K562 (cell line): Measurements from ENCODE around the gene TXLNA. TPM values are rescaled to one million over a fixed set of nuclear protein-coding genes. Genes with fewer than 3 reads are reported as not detected.

Experiments used
- AFF1 ChIP-seq, 2 experiments: fragments of 450-650 bp; IDR thresholded peaks; 2 replicates each; pipeline ENCODE4 v1.6.1; 2018; ENCODE audit warnings: mild to moderate bottlenecking in 2 of 2, low read depth in 1 of 2; ENCODE audit not compliant: partially characterized antibody in 2 of 2
- CXXC5 ChIP-seq: fragments of 250-450 bp; sonication (Bioruptor Pico); IDR thresholded peaks from 2 replicates; pipeline ENCODE4 v1.8.0; 2022; ENCODE audit warnings: inconsistent platforms, mild to moderate bottlenecking, moderate library complexity
- FOSL1 ChIP-seq: fragments of 200-800 bp; sonication (Bioruptor generic); conservative IDR thresholded peaks from 2 replicates; pipeline ENCODE4 v1.6.1; 2016; ENCODE audit warnings: missing genetic modification characterization, missing compliant biosample characterization
- HDAC1 ChIP-seq, 2 experiments: fragments of 450-650 bp; IDR thresholded peaks; 2 replicates each; pipeline ENCODE4 v1.6.1; 2016 to 2017; ENCODE audit warnings: inconsistent platforms in 1 of 2, mild to moderate bottlenecking in 1 of 2, moderate library complexity in 1 of 2
- KDM5B ChIP-seq: fragments of 200-600 bp; sonication (generic); IDR thresholded peaks from 2 replicates; pipeline ENCODE4 v1.6.1; 2012; ENCODE audit warnings: low read depth, mild to moderate bottlenecking, moderate library complexity, low read length, control low read depth, inconsistent platforms; ENCODE audit not compliant: insufficient replicate concordance
- MAFF ChIP-seq: IDR thresholded peaks from 2 replicates; pipeline ENCODE4 v1.6.1; 2012; ENCODE audit warnings: low read length, improper control_type of control experiment
- NCOA2 ChIP-seq, 2 experiments: fragments of 450-650 bp; IDR thresholded peaks; 2 replicates each; pipeline ENCODE4 v1.6.1; 2018; ENCODE audit warnings: mild to moderate bottlenecking in 2 of 2, moderate library complexity in 1 of 2; ENCODE audit not compliant: partially characterized antibody in 2 of 2
- NFATC3 ChIP-seq: fragments of 450-650 bp; IDR thresholded peaks from 2 replicates; pipeline ENCODE4 v1.6.1; 2017; ENCODE audit warnings: mild to moderate bottlenecking
- NRF1 ChIP-seq, 2 experiments: fragments of 450-650 bp; IDR thresholded peaks in 1 of 2; conservative IDR thresholded peaks in 1 of 2; 2 replicates each; pipeline ENCODE4 v1.6.1; 2014; ENCODE audit warnings: mild to moderate bottlenecking in 2 of 2
- POLR2H ChIP-seq: IDR thresholded peaks from 2 replicates; pipeline ENCODE4 v1.6.1; 2016; ENCODE audit warnings: missing genetic modification characterization, low read depth, mild to moderate bottlenecking, control low read depth, missing compliant biosample characterization, moderate library complexity
- RBBP5 ChIP-seq: fragments of 200-600 bp; sonication (generic); IDR thresholded peaks from 2 replicates; pipeline ENCODE4 v1.6.1; 2012; ENCODE audit warnings: borderline replicate concordance, mild to moderate bottlenecking, low read length, control low read depth, inconsistent platforms; ENCODE audit not compliant: insufficient read depth, poor library complexity, severe bottlenecking
- RREB1 ChIP-seq: fragments of 250-450 bp; sonication (Bioruptor Pico); IDR thresholded peaks from 2 replicates; pipeline ENCODE4 v1.4.0; 2020
- TEAD1 ChIP-seq, 2 experiments: fragments of 450-650 bp in 1 of 2; sonication (generic) in 1 of 2; formaldehyde crosslinking; IDR thresholded peaks; 2 replicates each; pipeline versions ENCODE4 v1.4.0 to v1.8.0; 2020 to 2022; ENCODE audit warnings: mild to moderate bottlenecking in 2 of 2, missing genetic modification reagents in 1 of 2
- ZC3H4 ChIP-seq: sonication (generic); formaldehyde crosslinking; IDR thresholded peaks from 2 replicates; pipeline ENCODE4 v1.9.0; 2021; ENCODE audit warnings: missing genetic modification reagents, borderline replicate concordance
- ZNF586 ChIP-seq: fragments of 450-650 bp; formaldehyde crosslinking; conservative IDR thresholded peaks from 2 replicates; pipeline ENCODE4 v1.4.0; 2020; ENCODE audit warnings: mild to moderate bottlenecking, moderate library complexity
- polyA plus RNA-seq, 8 experiments: library from polyadenylated mRNA; depleted of rRNA in 4 of 8; stranded (reverse) in 5 of 8; unstranded in 3 of 8; fragments of >200 nt; fragmentation: Nextera tagmentation in 2 of 8; fragmentation: Illumina TruSeq in 1 of 8; extraction: Ambion mirVana in 2 of 8; extraction: Trizol in 1 of 8; gene quantifications; 2 replicates each; pipeline versions ENCODE4 v1.2.1 to v1.2.3, GENCODE V29; 2011 to 2014; ENCODE audit warnings: inconsistent platforms in 1 of 8, missing spikeins in 1 of 8
- total RNA-seq, 7 experiments: library from RNA; depleted of rRNA in 6 of 7; stranded (reverse); fragments of >200 nt in 6 of 7; fragmentation: Illumina TruSeq in 2 of 7; extraction: Trizol in 2 of 7; gene quantifications; 2 replicates each; pipeline versions ENCODE4 v1.2.1 to v1.2.3, GENCODE V29; 2011 to 2021; ENCODE audit warnings: low replicate concordance in 1 of 7

Gene TXLNA
- total and polyA plus RNA-seq, 9 of the 15 experiments (the other 6 are each of a cell fraction or from before 2014, with no cell fraction given), result 9.2 to 54.5 (median 39.3) TPM

GRCh38 chr1:32221980-32222755 lies 42.7 kb downstream of the TXLNA start, which contains the start of the genes EIF3I and TMEM234 (continued):
- TF ChIP-seq HDAC1 (IDR thresholded peaks at IDR 0.05), result peak; percentile 73 to 96; a peak in 3 of 4 replicates
- no peak for TF ChIP-seq ZNF586 (CRISPR knock-in tag)
- peak; percentile 81 for TF ChIP-seq KDM5B
- no peak for TF ChIP-seq RREB1 (CRISPR knock-in tag)
- no peak for TF ChIP-seq NFATC3
- TF ChIP-seq FOSL1 (tag), result peak; percentile 70
- no peak for TF ChIP-seq MAFF
- peak in 1 of 2 experiments; percentile 51 for TF ChIP-seq AFF1 (IDR thresholded peaks at IDR 0.05; ENCODE audit: low read depth in 1 of 2, partially characterized antibody in 2 of 2)
- no peak for TF ChIP-seq ZC3H4 (CRISPR knock-in tag)
- peak; percentile 64 for TF ChIP-seq CXXC5
- no peak; the same call in 1 of the 2 replicates for TF ChIP-seq POLR2H (tag)
- TF ChIP-seq NRF1 (conservative IDR thresholded peaks at IDR 0.05 in 1 of 2, IDR thresholded peaks at IDR 0.05 in 1 of 2), result peak in 1 of 2 experiments; percentile 35; a peak in 1 of 4 replicates
- peak; percentile 70 for TF ChIP-seq RBBP5
- no peak for TF ChIP-seq TEAD1 (CRISPR knock-in tag; IDR thresholded peaks at IDR 0.05)
- no peak for TF ChIP-seq NCOA2 (IDR thresholded peaks at IDR 0.05; ENCODE audit: partially characterized antibody in 2 of 2)
